ENCODE data around the gene DDX28.
"Not testable (repeated sequence)": the region's sequence is repeated elsewhere in the genome, so short reads cannot be mapped to it uniquely, and the experiment has no call there.

DDX28 gene

DNA sequence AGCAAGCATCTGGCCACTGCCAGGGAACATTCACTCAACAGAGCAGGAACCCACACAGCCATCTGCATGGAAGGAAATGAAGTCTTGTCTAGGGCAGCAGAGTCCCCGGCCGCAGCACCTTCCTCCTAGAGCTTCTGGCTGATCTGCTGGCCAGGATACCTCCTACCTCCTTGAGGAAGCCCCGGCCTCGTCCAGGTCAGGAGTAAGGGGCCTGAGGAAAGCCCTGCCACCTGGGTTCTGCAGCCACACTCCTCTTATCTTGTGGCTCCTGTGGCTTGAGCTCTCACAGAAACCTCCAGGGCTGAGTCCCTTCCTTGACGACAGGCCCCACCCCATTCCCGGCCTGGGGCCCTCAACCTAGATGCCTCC, 29.0 kb downstream of the DDX28 start:
- DNase-seq (ENCODE audit: low read depth): not testable (repeated sequence)

DNA sequence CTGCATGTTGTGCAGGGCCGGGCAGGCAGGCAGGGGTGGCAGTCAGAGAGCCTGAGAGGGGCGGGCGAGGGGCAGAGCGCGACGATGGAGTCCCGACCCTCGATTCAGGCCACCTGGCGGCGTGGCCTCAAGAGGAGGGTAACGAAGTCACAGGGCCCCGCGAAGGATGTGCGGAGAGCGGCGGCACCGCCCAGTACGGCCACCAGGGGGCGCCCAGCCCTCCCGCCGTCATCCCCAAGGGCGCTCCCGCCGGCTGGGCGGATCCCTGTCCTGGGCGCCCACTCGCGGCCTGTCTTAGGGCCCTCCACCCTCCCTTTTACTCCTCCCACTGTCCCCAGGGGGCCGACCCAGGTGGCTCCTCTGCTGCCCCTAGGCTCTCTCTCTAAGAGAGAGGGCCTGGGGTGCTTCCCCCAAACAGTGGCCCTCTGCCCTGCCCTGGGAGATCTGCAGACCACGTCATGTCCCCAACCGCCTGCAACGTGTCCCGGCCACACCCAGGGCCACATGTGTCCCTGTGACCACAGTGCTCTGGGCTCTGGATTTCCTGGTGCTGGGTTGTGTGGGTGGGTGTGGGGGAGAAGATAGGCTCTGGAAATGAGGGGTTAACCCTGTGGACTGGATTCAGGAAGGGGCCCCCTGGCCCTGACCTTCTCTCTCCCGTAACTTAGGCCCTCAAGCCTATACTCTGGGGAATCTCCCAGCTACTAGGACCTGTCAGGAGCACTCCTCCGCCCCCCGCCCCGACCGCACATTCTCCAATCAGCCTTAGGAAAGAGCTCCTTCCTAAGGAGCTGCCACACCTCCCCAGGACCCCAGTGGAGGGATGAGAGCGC, 29.6 kb downstream of the DDX28 start:
- DNase-seq (ENCODE audit: low read depth): peak; percentile 86

DNA sequence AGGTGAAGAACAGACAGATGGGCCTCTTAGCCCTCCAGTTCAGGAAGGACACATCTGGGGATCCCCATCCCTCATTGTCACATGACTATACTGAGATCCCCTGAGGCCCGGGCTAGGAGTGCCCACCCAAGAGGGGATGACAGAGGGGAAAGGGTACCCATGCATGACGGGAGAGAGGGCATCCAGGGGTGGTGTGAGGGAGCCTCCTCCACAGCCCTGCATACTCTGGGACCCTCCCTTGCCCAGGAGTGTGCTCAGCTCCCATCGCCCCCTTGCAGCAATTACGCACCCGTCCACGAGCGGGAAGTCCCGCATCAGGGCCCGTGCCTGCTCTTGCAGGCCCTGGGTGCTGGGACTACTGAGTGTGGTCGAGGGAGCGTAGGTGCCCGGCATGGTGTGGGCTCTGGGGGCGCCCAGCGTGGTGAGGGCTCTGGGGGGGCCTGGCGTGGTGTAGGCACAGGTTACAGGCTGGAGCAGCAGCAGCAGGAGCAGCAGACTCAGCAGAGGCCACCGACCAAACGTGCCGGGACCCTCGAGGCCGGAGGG, 30.3 kb downstream of the DDX28 start:
- DNase-seq (ENCODE audit: low read depth): no peak

DNA sequence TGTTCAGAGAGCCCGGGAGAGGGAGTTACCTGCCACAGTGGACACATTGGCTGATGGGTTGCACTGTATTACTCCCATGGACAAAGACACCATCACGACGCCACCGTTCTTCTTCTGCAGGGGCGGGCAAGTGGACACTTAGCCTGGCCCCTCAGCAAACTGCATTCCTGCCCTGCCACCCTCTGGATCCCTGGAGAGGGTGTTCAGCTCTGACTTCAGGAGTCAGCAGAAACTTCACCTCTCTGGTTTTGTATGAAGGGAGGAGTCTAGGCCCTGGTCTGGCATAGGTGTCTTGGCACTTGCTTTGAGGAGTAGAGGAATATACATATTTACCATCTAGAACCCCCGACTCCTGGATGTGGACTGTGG, 33.0 kb downstream of the DDX28 start:
- no peak for DNase-seq (ENCODE audit: low read depth)

DNA sequence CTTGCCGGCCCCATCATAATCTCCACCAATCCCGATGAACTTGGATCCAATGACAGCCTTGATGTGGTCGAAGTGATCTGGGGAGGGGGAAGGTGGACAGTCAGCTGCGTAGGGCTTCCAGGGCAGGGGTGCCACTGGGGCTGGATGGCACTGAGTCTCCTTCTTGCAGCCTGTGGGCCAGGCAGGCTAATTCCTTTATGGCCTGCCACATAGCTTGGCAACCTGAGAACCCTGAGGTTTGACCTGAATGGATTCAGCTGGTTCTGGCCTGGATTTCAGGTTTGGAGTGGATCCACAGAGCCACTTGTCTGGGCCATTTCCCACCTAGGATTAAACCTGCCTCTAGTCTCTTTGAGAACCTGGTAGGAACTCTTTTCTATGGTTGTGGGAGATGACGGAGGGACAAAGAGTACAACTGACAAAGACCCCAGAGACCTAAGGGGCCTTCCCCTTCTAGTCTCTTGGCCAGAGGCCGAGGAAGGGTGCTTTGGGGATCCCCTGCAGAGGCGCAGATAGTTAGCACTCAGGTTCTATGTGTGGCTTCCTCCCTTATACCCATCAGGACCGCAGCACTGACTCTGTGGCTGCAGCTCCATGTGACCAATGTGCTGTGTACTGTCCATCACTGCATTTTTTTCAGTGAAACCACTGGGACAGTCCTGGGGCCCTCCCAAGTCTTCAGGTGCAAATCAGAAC, 33.6 kb downstream of the DDX28 start:
- DNase-seq (ENCODE audit: low read depth): no peak

DNA sequence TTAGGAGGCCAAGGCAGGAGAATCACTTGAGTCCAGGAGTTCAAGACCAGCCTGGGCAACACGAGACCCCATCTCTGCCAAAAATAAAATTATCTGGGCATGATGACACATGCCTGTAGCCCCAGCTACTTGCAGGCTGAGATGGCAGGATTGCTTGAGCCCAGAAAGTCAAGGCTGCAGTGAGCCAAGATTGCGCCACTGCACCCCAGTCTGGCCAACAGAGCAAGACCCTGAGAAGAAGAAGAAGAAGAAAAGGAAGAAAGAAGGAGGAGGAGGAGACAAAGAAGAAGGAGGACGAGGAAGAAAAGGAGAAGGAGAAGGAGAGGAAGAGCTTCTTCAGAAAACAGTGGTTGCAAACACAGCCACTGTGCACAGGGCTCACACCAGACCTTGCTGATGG, 34.4 kb downstream of the DDX28 start:
- no peak for DNase-seq (ENCODE audit: low read depth)

DNA sequence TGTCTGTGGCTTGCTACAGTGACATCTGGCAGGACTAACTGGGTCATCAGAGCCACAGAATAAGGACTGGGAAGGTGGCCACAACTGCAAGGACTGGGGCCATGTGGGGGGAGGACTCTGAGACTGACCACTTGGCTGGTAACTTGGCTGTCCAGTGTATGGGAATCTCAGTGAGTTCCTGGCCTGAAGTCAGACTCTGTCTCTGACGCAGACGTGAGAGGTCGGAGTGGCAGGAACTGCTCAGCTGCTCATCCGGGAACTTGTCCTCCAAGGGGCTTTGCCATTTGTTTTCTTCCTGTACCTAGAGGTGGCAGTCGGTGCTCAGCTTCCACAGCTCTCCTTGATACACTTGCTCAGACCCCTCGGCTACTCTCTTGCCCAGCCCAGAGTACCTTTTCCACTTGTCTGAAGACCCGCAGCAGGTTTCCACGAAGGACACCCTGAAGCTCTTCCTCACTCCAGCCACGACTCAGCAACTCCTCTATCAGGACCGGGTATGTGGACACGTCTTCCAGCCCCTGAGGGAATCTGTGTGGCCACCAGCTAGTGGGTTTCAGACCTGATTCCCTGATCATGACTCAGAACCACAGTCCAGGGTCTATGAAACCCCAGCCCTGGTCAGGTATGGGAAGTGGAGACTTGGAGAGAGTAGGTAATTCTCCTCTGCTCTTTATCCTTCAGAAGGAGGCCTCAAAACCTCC, 35.4 kb downstream of the DDX28 start:
- no peak for DNase-seq (ENCODE audit: low read depth)

DNA sequence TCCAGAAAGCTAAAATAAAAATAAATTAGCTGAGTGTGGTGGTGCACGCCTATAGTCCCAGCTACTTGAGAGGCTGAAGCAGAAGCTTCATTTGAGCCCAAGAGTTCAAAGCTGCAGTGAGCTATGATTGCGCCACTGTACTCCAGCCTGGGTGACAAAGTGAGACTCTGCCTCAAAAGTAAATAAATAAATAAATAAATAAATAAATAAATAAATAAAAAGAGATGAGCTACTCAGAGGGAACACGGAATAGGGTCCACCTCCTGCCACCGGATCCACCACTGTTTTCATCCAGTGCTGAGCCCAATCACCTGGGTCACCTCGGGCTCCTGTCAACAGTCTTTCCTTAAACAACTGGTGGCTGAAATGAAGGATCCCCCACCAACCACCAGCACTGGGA, 36.1 kb downstream of the DDX28 start:
- no peak for DNase-seq (ENCODE audit: low read depth)

DNA sequence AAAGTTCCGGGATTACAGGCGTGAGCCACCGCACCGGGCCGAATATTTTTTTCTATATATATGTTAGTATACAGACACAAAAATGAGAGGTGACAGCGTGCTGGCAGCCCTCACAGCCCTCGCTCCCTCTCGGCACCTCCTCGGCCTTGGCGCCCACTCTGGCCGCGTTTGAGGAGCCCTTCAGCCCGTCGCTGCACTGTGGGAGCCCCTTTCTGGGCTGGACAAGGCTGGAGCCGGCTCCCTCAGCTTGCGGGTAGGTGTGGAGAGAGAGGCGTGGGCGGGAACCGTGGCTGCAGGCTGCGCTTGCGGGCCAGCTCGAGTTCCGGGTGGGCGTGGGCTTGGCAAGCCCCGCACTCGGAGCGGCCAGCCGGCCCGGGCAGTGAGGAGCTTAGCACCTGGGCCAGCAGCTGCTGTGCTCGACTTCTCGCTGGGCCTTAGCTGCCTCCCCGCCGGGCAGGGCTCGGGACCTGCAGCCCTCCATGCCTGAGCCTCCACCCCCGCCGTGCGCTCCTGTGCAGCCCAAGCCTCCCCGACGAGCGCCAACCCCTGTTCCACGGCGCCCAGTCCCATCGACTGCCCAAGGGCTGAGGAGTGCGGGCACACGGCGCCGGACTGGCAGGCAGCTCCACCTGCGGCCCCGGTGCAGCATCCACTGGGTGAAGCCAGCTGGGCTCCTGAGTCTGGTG, 40.9 kb downstream of the DDX28 start:
- no peak for DNase-seq (ENCODE audit: low read depth)

DNA sequence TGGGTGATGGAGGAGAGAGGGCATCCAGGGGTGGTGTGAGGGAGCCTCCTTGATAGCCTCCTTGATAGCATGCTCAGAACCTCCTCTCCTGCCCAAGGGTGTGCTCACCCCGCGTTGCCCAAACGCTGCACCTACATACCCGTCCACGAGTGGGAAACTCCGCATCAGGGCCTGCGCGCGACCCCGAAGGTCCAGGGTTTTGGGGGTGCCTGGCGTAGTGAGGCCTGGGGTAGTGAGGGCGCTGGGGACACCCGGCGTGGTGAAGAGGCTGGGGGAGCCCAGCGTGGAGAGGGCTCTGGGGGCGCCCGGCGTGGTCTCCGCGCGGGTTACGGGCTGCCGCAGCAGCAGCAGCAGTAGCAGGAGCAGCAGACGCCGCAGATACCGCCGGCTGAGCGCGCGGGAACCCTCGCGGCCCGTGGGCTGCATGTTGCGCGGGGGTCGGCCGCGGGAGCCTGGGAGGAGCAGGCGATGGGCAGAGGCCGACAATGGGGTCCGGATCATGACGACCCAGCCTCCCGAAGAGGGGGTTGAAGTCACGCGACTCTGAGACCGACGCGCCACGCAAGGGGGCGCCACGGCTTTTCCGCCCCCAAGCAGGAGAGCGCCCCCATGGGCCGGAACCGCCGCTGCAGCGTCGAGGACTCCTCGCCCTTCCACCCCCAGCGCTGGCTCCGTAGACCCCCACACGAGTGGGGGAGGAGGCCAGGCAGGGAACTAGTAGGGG, 42.9 kb downstream of the DDX28 start, which contains the start of gene DPEP3:
Gene DPEP3 (minus strand): TSS at position 545 of the 724 bp plus-strand sequence. CDS start 119 bp downstream, at position 426.
- DNase-seq (ENCODE audit: low read depth): no peak

DNA sequence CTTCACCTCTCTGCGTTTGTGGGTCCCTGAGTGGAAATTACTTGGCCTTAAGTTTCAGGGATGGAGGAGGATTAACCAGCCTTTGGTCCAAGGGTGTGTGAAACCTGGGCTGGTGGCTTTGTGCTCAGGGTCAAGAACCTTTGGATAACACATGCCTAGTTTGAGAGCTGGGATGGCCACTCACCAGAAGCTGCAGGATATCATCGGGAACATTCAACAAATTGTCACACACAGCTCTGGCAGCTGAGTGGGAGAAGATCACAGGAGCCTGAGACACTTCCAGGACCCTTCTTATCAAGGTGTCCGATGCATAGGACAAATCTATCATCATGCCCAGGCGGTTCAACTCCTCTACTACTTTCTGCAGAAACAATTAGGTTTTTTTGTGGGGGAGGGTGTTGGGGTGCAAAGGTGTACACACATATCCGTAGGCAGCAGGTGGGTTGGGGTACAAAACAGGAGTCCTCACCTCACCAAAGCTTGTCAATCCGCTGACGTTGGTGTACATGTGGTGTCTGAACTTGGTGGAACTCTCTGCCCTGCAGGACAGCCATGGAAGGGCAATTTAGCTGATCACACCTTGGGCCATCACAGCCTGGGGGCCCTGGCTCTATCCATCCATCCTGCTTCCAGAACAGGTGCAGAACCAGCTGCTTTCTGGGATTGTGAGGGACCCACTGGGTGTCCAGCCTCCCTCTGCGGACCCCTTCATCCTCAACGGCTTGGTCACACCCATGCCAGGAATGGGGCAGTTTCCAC, 45.4 kb downstream of the DDX28 start:
- DNase-seq (ENCODE audit: low read depth): no peak

DNA sequence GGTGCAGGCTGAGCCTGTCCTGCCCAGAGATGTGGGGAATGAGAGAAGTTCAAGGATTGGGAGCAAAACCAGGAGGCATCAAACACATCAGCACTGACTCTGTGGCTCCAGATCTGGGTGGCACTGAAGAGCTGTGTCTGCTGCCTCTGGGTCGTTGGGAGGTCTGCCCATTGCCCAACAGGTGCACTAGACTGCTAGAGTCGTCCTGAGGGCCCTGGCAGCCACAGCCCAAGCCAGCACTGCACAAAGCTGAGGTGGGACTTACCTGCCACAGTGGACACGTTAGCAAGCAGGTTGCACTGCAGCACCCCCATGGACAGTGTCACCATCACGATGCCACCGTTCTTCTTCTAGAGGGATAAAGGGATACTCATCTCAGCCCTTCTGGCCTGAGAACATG, 46.0 kb downstream of the DDX28 start:
- DNase-seq (ENCODE audit: low read depth): no peak

DNA sequence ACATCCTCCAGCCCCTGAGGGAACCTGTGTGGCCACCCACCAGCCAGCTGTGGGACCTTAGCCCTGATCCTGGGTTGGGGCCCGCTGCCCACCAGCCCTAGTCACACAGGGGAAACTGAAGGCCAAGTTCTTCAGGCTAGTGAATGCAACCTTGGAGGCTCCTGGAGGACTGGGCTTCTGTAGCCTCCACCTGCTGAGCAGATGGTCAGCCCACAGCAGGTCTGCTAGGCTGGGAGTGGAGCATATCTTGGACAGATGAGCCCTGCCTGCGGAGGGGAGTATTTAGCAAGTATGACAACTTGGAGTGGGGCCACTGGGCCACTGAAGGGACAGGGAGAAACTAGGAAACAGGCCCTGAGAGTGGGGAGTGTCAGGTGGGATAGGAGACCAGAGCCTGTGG, 46.8 kb downstream of the DDX28 start:
- no peak for DNase-seq (ENCODE audit: low read depth)

DNA sequence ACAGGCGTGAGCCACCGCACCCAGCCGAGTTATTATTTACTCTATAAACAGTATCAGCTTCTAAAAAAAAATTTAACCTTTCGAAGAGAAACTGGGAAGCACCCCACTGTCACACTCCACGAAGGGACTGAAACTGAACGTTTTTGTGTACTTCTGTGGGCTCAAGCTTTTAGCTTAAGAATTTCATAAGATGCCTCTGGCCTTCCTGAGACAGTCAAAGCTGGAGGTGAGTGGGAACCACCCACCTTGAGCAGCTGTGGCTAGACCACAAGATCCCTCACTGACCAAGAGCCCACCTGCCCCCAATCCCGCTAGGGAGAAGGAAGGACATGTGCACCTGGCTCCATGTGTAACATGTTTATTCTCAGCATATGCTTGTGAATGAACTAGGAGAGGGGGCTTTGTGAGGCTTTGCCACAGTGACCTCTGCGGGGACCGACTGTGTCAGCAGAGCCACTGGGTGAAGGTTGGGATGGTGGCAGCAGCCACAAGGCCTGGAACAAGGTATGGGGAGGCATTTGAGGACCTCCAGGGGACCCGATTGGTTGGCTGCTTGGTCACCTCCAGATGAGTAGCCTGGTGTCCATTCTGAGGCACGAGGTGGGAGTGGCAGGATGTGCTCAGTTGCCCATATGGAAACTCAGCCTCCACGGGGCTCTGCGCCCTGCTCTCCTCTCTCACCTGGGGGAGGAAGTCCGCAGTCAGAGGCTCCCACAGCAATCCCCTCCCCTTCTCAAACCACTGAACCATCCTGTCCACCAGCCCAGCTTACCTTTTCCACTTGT, 47.5 kb downstream of the DDX28 start:
- no peak for DNase-seq (ENCODE audit: low read depth)

DNA sequence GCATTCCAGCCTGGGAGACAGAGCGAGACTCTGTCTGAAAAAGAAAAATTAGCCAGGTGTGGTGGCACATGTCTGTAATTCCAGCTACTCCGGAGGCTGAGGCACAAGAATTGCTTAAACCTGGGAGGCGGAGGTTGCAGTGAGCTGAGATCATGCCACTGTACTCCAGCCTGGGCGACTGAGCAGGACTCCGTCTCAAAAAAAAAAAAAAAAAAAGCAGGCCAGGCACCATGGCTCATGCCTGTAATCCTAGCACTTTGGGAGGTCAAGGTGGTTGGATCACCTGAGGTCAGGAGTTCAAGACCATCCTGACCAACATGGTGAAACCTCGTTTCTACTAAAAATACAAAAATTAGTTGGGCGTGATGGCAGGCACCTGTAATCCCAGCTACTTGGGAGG, 50.7 kb downstream of the DDX28 start:
- DNase-seq (ENCODE audit: low read depth): not testable (repeated sequence)

DNA sequence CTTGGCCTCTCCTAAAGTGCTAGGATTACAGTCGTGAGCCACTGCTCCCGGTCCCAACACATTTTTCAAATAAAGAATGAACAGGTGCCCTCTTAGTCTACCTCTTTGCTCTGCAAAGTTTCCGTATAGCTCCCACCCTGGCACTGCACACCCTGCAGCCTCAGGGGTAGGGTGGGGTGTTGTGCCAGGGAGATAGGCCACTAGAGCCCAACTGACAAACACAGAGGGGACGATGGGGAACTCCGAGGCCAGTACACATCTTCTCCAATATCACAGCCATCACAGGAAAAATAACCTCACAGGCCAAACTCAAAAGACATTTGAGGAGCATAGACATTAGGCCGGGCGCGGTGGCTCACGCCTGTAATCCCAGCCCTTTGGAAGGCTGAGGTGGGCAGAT, 51.9 kb downstream of the DDX28 start:
- DNase-seq (ENCODE audit: low read depth): no peak
